Fibroblast of mammary gland (primary cell): ENCODE data around the gene SLC38A2.

ENCODE experiments used
- DNase-seq: peaks from one replicate; pipeline ENCODE4 v3.0.0-alpha.2; 2010; ENCODE audit warnings: low read depth
- H3K4me3 ChIP-seq: 2 replicates; pipeline ENCODE4 v1.5.1; 2011; ENCODE audit warnings: low read depth, mild to moderate bottlenecking, low read length, moderate library complexity; ENCODE audit not compliant: control insufficient read depth
- TF ChIP-seq, protein P1 (sequence below): conservative IDR thresholded peaks from 2 replicates; pipeline ENCODE4 v1.5.1; 2011; ENCODE audit warnings: low read depth, low read length, inconsistent platforms; ENCODE audit not compliant: control insufficient read depth, insufficient read depth

The SLC38A2 gene

DNA sequence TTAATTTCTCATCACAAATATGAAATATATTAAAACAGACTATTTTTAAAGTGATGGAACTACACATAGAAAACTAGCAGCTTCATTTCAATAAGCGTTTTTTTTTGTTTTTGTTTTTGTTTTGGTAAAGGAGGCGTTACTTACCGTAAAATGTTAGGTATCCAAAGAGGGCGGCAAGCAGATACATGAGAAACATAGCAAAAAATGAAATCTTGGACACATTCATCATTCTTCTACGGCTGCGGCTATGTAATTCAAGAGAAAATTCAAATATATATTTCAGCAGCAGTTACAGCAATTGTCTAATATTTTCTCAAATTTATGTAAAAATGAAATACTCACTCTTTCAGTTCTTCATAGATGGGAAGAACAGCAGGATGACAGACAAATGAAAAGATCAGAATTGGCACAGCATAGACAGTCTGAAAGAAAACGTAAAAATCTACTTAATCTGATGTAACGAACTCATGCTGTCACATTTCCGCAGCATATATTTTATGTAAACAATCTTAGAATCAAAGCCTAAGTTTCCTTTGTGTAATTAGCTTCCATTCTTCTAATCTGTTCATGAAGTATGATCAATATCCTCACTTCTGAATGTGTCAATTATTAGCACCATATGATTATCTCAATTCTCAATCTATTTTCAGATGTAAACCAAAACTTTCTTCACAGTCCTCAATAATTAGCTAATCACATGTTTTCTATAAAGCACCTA, 8.8 kb downstream of the SLC38A2 start:
- TF ChIP-seq, protein P1, sequence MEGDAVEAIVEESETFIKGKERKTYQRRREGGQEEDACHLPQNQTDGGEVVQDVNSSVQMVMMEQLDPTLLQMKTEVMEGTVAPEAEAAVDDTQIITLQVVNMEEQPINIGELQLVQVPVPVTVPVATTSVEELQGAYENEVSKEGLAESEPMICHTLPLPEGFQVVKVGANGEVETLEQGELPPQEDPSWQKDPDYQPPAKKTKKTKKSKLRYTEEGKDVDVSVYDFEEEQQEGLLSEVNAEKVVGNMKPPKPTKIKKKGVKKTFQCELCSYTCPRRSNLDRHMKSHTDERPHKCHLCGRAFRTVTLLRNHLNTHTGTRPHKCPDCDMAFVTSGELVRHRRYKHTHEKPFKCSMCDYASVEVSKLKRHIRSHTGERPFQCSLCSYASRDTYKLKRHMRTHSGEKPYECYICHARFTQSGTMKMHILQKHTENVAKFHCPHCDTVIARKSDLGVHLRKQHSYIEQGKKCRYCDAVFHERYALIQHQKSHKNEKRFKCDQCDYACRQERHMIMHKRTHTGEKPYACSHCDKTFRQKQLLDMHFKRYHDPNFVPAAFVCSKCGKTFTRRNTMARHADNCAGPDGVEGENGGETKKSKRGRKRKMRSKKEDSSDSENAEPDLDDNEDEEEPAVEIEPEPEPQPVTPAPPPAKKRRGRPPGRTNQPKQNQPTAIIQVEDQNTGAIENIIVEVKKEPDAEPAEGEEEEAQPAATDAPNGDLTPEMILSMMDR = no peak
- no peak for DNase-seq
- no peak overlapping the region for H3K4me3 ChIP-seq

GRCh38 chr12:46362895-46363581, 9.5 kb downstream of the SLC38A2 start:
- peak; percentile 67 for DNase-seq
- TF ChIP-seq, protein P1 = no peak
- H3K4me3 ChIP-seq = no peak overlapping the region

DNA sequence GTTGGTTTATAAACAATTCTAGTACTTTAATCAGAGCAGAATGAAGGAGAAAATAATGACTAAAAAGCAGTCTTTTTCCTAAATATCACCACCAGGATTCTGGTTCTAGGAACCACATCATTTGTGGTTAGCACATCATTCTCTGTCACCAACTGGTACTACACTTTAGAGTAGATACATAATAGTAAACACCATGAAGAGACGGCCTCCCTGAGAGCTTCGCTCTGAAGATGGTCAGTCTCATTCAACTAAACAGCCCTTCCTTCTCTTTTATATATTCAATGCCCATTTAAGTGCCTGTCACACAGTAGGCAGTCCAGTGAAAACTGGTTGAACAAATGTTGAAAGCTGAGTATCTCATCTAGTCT, 10.9 kb downstream of the SLC38A2 start:
- H3K4me3 ChIP-seq = no peak overlapping the region
- TF ChIP-seq, protein P1 = no peak
- DNase-seq = no peak

DNA sequence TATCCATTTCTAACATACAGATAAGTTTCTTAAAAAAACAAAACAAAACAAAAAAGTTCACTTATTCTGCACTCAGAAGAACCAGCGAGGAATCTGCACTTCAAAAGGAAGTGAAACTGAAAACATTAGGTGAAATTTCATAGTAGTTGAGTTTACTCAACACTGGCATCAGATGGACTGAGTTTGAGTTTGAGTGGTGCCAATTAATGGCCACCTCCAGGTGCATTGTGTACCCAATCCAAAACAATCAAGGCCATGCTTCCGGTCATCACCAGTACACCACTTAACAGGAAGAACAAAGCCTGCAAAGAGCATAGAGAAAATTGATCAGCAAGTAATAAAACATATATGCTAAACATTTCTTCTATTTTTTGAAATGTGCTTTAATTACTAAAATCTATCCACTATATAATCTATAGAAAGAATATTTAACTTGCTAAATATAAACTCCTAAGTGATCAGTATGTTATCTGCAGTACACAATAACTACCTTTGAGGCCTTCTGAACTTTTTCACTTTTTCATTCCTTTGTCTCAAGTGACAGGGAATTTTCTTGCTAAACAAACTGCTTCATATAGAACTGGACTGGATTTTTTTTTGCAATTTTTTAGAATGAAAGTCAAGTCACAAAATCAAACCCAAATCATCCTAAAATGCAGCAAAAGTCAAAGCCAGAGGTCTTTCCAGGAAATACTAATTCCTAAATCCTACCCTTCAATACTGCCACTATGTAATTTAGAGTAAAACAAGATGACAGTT, 11.5 kb downstream of the SLC38A2 start:
- no peak overlapping the region for H3K4me3 ChIP-seq
- no peak for DNase-seq
- TF ChIP-seq, protein P1 = no peak

GRCh38 chr12:46360370-46360769, 12.2 kb downstream of the SLC38A2 start:
- DNase-seq = no peak
- no peak overlapping the region for H3K4me3 ChIP-seq
- TF ChIP-seq, protein P1 = no peak

DNA sequence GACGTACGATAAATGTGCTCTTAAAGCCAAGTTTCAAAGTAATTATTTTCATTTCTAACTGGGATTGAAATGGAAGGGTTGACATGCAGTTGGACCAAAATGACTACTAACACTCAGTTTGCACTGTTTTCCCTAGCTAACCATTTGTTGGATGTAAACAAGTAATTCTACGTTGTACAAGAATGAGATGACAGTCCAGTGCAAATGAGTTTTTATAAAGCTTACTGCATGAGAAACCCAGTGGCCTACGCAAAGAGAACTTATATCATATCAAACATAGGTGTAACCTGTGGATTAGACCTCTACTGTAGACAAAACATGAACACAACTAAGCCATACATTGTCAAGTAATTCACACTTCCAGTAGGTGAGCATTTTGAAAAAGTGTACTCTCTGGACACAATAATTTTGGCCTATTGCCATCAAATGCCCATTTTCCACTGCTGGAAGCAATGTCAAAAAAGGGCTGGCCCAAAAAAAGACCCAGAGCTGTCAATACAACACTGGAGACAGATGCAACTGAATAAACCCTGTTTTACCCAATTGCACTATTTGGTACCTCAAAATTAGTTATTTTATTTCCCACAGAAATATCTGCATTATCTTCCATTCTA, 12.8 kb downstream of the SLC38A2 start:
- no peak for DNase-seq
- TF ChIP-seq, protein P1 = no peak

More for the DNA sequence above, 12.8 kb downstream of the SLC38A2 start:
- no peak overlapping the region for H3K4me3 ChIP-seq
